Mucosa of stomach (tissue), 1 donor: ENCODE data around the gene NADSYN1.

Experiments used
- H3K27me3 ChIP-seq: one replicate; pipeline ENCODE4 v1.7.0; 2013; ENCODE audit warnings: mild to moderate bottlenecking, low read length; ENCODE audit not compliant: control insufficient read depth, insufficient read depth
- H3K36me3 ChIP-seq: one replicate; pipeline ENCODE4 v1.7.0; 2013; ENCODE audit warnings: low read length; ENCODE audit not compliant: control insufficient read depth, insufficient read depth
- H3K4me1 ChIP-seq: one replicate; pipeline ENCODE4 v1.7.0; 2013; ENCODE audit warnings: mild to moderate bottlenecking, low read length; ENCODE audit not compliant: control insufficient read depth, insufficient read depth
- H3K4me3 ChIP-seq: one replicate; pipeline ENCODE4 v1.7.0; 2013; ENCODE audit warnings: low read length
- H3K9ac ChIP-seq: one replicate; pipeline ENCODE4 v1.7.0; 2013; ENCODE audit warnings: mild to moderate bottlenecking, low read length, moderate library complexity
- H3K9me3 ChIP-seq: one replicate; pipeline ENCODE4 v1.7.0; 2013; ENCODE audit warnings: mild to moderate bottlenecking, low read length, moderate library complexity; ENCODE audit not compliant: control insufficient read depth
- donor health status: Pancreatic carcinoma.

Gene NADSYN1

GRCh38 chr11:71456831-71457230, 3.8 kb downstream of the NADSYN1 start:
- peaks cover 31% of the 10 kb centered on the region for H3K36me3 ChIP-seq
- peaks cover 17% of the 10 kb centered on the region for H3K4me1 ChIP-seq

GRCh38 chr11:71458146-71459070, 5.4 kb downstream of the NADSYN1 start:
- Histone ChIP-seq H3K9ac (no peak overlapping the region), H3K4me1 (peaks cover 14% of the 10 kb centered on the region), H3K36me3 (peaks cover 31% of the 10 kb centered on the region), H3K27me3 (no peaks in the 10 kb centered on the region), H3K4me3 (no peak overlapping the region), H3K9me3 (no peaks in the 10 kb centered on the region)

More at GRCh38 chr11:71456831-71457230, 3.8 kb downstream of the NADSYN1 start:
- H3K27me3 ChIP-seq = no peaks in the 10 kb centered on the region
- H3K4me3 ChIP-seq = no peak overlapping the region
- no peaks in the 10 kb centered on the region for H3K9me3 ChIP-seq
- no peak overlapping the region for H3K9ac ChIP-seq

GRCh38 chr11:71459076-71459766, 6.2 kb downstream of the NADSYN1 start:
- Histone ChIP-seq H3K9ac (no peak overlapping the region), H3K4me3 (no peak overlapping the region), H3K4me1 (peaks cover 10% of the 10 kb centered on the region), H3K36me3 (peaks cover 35% of the 10 kb centered on the region), H3K9me3 (no peaks in the 10 kb centered on the region), H3K27me3 (no peaks in the 10 kb centered on the region)

GRCh38 chr11:71459767-71460320, 6.8 kb downstream of the NADSYN1 start:
- H3K9ac ChIP-seq = no peak overlapping the region
- H3K4me1 ChIP-seq = peaks cover 4% of the 10 kb centered on the region
- no peak overlapping the region for H3K4me3 ChIP-seq
- H3K9me3 ChIP-seq = no peaks in the 10 kb centered on the region
- peaks cover 36% of the 10 kb centered on the region for H3K36me3 ChIP-seq
- H3K27me3 ChIP-seq = no peaks in the 10 kb centered on the region

GRCh38 chr11:71461696-71462095, 8.7 kb downstream of the NADSYN1 start:
- H3K27me3 ChIP-seq = no peaks in the 10 kb centered on the region
- no peak overlapping the region for H3K9ac ChIP-seq
- no peak overlapping the region for H3K4me3 ChIP-seq
- no peaks in the 10 kb centered on the region for H3K9me3 ChIP-seq
- H3K4me1 ChIP-seq = no peaks in the 10 kb centered on the region
- peaks cover 30% of the 10 kb centered on the region for H3K36me3 ChIP-seq

- H3K9ac ChIP-seq = no peak overlapping the region
- no peaks in the 10 kb centered on the region for H3K4me1 ChIP-seq
- no peak overlapping the region for H3K4me3 ChIP-seq
- H3K27me3 ChIP-seq = no peaks in the 10 kb centered on the region
- peaks cover 25% of the 10 kb centered on the region for H3K36me3 ChIP-seq
- no peaks in the 10 kb centered on the region for H3K9me3 ChIP-seq
Observed at GRCh38 chr11:71462726-71463125, 9.7 kb downstream of the NADSYN1 start.

GRCh38 chr11:71463331-71464211, 10.6 kb downstream of the NADSYN1 start:
- no peaks in the 10 kb centered on the region for H3K27me3 ChIP-seq
- no peak overlapping the region for H3K9ac ChIP-seq
- H3K4me1 ChIP-seq = no peaks in the 10 kb centered on the region
- no peaks in the 10 kb centered on the region for H3K9me3 ChIP-seq
- peaks cover 23% of the 10 kb centered on the region for H3K36me3 ChIP-seq
- no peak overlapping the region for H3K4me3 ChIP-seq

DNA sequence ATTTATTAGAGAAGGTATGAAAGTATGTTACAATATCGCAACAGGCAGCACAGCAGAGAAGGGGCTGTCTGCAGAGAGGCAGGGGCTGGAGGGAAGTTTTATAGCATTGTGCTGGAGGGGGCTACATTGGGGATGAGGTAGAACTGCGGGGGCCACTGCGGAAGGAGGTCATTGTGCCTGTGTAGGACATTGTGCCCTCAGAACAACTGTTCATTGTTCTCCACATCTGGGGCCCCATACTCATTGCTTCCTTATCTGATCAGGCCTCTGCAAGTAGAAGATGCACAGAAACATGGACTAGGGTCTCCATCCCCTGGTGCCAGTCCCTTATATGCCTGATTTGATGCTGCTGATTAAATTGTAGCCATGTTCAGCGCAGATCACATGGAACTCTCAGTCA, 12.1 kb downstream of the NADSYN1 start:
- H3K9ac ChIP-seq = no peak overlapping the region
- H3K36me3 ChIP-seq = peaks cover 13% of the 10 kb centered on the region
- no peaks in the 10 kb centered on the region for H3K4me1 ChIP-seq

GRCh38 chr11:71466358-71466757, 13.4 kb downstream of the NADSYN1 start:
- Histone ChIP-seq H3K9me3 (no peaks in the 10 kb centered on the region), H3K27me3 (no peaks in the 10 kb centered on the region), H3K9ac (no peak overlapping the region), H3K4me1 (no peaks in the 10 kb centered on the region), H3K4me3 (no peak overlapping the region), H3K36me3 (peaks cover 8% of the 10 kb centered on the region)

More for the DNA sequence above, 12.1 kb downstream of the NADSYN1 start:
- Histone ChIP-seq H3K27me3 (no peaks in the 10 kb centered on the region), H3K4me3 (no peak overlapping the region), H3K9me3 (no peaks in the 10 kb centered on the region)

DNA sequence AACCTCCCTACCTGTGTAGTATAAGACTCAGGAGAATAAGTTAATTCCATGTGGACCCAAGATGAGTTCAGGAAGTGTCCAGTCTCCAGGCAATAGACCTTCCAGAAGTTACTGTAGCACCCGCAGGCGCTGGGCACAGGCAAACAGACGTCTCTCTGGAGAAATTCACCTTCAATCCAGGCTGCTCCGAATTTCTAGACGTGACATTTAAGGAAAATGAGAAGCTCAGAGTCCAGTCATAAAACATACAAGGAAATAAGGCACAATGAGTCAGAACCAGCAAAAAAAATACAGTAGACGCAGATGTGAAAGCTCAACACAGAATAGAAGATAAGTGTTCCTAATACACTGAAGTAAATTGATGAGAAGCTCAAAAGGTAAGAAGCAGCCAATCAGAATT, 14.2 kb downstream of the NADSYN1 start:
- Histone ChIP-seq H3K4me1 (no peaks in the 10 kb centered on the region), H3K27me3 (no peaks in the 10 kb centered on the region), H3K4me3 (no peak overlapping the region), H3K9ac (no peak overlapping the region), H3K9me3 (no peaks in the 10 kb centered on the region), H3K36me3 (peaks cover 8% of the 10 kb centered on the region)

DNA sequence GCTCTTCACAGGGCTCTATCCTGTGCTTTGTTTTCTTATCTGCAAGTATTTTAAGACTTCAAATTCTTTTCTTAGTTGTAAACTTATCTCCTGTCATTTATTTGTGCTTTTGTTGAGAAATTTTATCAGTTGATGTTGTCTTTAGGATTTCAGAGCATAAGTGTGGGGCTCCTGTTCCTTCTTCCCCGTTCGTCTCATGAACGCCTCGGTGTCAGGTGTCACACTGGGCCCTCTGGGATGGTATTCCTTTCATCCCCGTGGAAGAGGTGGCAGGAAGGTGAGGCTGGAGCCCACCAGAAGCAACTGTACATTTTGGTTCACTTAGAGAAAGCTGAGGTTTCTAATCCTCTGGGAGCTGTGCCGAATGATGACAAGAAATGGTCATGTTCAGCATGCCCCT, 17.9 kb downstream of the NADSYN1 start:
- no peak overlapping the region for H3K4me3 ChIP-seq
- no peaks in the 10 kb centered on the region for H3K4me1 ChIP-seq
- no peaks in the 10 kb centered on the region for H3K9me3 ChIP-seq
- H3K27me3 ChIP-seq = no peaks in the 10 kb centered on the region
- H3K9ac ChIP-seq = no peak overlapping the region
- peaks cover 17% of the 10 kb centered on the region for H3K36me3 ChIP-seq
